ENCODE data around the gene RNF141.

The RNF141 gene

GRCh38 chr11:10558288-10558687 is 17.3 kb upstream of the RNF141 start:
- no peak for DNase-seq

DNA sequence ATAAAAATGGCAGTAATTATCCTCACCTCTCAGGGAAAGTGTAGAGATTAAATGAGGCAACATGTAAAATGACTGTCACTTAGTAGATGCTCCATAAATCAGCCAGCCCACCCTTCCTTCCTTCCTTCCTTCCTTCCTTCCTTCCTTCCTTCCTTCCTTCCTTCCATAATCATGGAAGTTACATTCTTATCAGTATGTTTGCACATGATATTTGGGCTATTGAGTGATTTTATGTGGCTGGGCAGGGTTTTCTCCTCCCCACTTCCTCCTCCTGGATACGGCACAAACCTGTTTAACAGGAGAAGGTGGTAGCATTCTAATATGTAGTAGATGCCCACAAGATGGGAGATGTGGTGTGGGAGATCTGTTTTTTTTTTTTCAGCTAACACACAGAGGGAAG is 15.6 kb upstream of the RNF141 start:
- DNase-seq, result no peak

- no peak for DNase-seq
Measured at GRCh38 chr11:10551845-10552352, 10.9 kb upstream of the RNF141 start.

DNA sequence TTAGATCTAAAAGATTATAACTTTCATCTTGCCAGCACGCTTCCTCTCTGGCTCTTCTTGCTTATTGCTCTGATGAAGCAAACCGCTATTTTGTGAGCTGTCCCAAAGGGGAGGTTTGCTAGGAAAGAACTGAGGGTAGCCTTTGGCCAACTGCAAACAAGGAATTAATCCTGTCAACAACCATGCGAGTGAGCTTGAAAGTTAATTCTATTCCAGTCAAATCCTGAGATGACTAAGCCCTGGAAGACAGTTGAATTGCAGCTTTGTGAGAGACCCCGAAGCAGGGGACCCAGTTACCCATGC is 10.3 kb upstream of the RNF141 start:
- DNase-seq, result no peak

- DNase-seq, result no peak
Measured at GRCh38 chr11:10550503-10551289, 9.7 kb upstream of the RNF141 start.

DNA sequence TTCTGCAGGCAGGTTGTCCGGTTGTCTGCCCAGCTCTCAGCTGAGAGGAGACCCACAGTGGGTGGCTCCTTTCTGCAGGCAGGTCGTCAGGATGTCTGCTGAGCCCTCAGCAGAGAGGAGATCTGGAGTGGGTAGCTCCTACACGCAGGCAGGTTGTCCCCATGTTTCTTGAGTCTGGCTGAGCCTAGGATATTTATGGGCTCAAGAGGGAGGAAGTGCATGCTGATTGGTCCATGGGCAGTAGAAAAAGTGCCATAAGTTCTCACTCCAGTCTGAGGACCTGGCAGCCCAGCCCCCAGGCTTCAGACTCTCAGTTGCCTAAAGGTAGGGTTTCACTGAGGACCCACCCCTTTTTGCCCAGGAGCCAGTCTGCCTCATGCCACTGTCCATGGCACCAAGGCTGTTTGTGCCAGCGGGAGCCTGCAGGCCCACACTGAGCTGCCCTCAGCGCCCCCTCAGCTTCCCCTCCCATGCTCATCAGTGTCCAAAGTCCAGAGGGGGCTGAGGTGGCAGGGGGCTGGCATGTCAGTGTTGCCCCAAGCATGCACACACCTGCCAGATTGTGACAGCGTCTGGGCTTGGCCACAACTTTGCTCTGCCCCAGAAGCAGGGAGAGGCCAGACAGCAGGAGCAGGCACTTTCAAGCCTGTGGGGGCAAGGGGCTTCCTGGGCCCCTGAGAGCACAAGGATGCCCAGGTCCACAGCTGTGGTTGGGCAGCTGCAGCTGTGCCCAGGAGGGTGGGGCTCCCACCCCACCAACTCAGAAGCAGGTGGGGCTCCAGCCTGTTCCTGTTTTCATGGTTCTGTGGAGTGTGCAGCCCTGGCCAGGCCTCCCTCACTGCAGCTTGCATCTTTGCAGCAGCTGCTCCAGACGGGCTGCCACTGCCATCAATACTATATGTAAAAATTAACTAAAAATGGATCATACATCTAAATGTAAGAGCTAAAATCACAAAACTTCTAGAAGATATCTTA is 3.8 kb upstream of the RNF141 start:
- no peak for DNase-seq

GRCh38 chr11:10543782-10544181 is 2.8 kb upstream of the RNF141 start:
- no peak for DNase-seq

GRCh38 chr11:10542776-10543175 is 1.8 kb upstream of the RNF141 start:
- DNase-seq, result no peak

DNA sequence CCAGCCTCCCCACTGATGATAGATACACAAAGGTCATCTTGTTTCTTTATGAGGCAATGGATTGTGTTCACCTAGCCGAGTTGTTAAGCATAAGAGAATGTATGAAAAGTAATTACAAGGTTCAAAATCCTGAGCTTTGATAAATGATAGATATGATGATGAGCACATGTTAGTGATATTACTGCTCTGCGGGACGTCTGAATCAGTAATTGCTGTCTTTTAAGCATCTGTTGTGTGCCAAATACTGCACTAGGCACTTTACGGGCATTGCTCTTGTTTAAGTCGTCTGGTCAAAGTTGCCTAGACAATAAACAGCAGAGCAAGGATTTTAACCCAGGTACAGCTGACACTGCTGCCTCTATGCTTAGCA is 559 bp upstream of the RNF141 start:
- no peak for DNase-seq

- DNase-seq, result no peak
Measured at GRCh38 chr11:10540546-10540914, 457 bp downstream of the RNF141 start.

DNA sequence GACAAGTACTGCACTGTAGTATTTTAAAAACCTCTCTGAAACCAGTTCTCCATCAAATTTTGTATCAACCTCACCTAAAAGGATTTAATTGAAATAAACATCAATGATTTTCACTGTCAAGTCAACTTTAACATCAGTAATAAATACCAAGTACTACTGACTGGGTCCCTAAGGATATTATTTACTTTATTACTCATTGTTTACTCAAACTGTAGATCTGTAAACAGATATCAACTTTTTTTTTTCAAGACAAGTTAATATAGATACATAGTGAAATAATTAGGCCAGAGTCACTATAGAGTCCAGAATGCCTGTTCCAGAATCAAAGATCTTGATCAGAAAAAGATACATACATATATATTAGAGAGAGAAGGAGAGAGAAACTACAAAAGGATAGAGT is 1.6 kb downstream of the RNF141 start:
- no peak for DNase-seq

- DNase-seq, result no peak
Measured at GRCh38 chr11:10538924-10539323, 2.1 kb downstream of the RNF141 start.

DNA sequence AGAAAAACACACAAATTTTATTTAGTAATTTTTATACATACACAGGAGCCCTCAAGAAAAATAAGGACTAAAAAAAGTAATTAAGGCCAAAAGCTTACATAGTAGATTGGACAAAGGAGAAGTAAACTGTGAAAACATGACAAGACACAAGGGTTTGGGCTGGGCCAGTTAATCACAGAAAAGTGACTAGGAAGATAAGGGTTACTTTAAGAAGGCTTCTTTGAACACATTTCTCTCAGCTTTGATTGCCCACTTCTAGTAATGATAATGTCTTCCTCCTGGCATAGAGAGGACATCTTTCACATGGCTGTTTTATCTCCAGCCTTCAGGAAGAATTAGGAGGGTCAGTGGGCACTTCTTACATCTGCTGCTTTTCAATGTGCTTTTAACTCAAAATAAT is 3.4 kb downstream of the RNF141 start:
- no peak for DNase-seq

GRCh38 chr11:10534316-10534715 is 6.7 kb downstream of the RNF141 start:
- no peak for DNase-seq

- DNase-seq, result no peak
Measured at GRCh38 chr11:10533323-10533722, 7.7 kb downstream of the RNF141 start.

- DNase-seq, result no peak
Measured at GRCh38 chr11:10532526-10532925, 8.5 kb downstream of the RNF141 start.

GRCh38 chr11:10529279-10529678 is 11.7 kb downstream of the RNF141 start:
- DNase-seq, result no peak

GRCh38 chr11:10528121-10528520 is 12.9 kb downstream of the RNF141 start:
- no peak for DNase-seq

- no peak for DNase-seq
Measured at GRCh38 chr11:10526974-10527918, 13.7 kb downstream of the RNF141 start.

- DNase-seq, result no peak
Measured at GRCh38 chr11:10524471-10524870, 16.5 kb downstream of the RNF141 start.

DNA sequence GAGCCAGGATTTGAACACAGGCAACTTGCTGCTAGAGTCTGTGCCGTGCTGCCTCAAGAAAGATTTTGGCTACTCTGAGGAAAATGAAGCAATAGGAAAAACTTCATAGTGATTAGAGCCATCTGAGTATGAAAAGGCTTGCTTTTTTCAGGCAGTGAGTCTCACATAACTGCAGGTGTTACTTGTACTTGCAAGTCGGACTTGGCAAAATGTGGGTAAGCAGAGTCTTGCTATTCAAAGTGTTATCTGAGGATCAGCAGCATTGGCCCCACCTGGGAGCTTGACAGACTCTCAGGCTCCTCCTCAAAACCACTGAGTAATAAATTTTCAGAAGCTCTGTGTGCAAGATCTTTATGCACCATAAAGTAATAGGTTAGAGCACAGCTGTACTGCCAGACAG is 18.1 kb downstream of the RNF141 start:
- no peak for DNase-seq

- no peak for DNase-seq
Measured at GRCh38 chr11:10522276-10522675, 18.7 kb downstream of the RNF141 start.

GRCh38 chr11:10520562-10520961 is 20.4 kb downstream of the RNF141 start:
- DNase-seq, result no peak

Data from activated naive CD4-positive, alpha-beta T cell (primary cell).